GM18520 (cell line): ENCODE measurements around the gene MFN1.
"Not testable (repeated sequence)": the region's sequence is repeated elsewhere in the genome, so short reads cannot be mapped to it uniquely, and the experiment has no call there.

Experiments
- ATAC-seq: cut with Tn5 transposase; IDR thresholded peaks from one replicate; pipeline ENCODE4 v1.9.1; 2021; ENCODE audit not compliant: unreplicated experiment

MFN1 gene

DNA sequence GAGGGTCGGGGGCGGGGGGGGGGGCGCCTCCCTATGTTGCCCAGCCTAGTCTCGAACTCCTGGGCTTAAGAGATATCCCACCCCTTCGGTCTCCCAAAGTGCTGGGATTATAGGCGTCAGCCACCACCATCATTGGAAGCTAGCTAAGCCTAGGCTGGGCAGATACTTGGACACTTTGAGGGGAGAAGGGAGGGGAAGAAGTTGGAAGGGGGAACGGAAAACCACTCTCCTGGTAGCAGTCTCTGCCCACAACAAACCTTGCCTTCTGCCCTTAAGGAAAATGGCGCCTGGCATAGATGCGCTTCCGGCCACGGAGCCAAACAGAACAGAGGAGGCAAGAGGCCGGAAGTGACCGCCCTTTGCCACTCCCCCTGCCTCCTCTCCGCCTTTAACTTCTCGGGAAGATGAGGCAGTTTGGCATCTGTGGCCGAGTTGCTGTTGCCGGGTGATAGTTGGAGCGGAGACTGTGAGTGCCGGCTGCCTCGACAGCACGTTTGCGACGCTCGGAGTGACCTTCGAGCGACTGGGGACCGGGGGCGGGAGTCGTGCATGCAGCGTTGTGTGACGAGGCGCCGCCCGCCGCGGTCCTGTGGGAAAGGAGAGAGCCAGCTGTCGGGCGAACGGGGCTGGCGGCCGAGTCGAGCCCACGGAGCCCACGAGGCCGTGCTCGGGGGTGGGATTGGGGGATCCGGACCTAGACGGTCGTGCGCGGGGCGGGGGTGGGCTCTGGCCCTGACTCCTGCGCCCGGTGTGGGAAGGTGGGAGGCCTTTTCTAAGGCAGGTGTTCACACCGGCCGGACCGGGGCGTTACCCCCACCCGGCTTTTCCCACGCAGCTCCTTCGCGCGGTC is at the start of gene MFN1:
TSS of gene MFN1 (plus strand) at position 365 of the 850 bp plus-strand sequence. CDS start 1,143 bp downstream, outside the sequence.
- ATAC-seq: peak; percentile 90

DNA sequence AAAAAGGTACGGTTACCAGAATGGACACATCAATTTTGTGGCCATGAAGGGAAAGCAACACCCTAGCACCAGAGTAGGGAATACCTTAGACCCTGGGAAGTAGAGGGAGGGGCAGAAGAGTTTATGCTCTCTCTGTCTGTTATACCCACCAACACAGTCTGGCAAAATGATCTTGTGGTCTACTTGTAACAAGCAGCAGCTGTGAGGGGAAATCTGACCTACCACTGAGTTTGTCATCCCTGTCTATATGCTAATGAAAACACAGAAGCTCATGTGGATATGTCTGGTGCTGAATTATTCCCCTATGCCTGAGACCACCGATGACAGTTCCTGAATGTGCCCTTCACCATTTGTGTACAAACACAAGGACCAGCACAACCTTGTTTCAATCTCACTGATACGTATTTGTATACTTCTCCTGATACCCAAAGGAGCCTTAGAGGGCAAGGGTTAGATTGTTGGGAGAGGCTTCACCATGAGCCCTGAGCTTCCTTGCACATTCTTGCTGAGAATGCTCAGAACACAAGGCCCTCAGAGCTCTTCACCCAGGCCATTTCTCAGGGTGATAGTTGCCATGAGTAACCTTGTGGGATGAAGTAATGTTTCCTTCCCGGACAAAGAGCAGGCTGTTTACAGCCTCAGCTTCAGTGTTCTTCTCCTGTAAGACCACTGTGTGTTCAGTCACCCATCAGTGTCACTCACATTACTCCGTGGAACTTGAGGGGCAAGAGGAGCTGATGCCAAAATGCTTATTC is 49.4 kb upstream of the MFN1 start:
- peak; percentile 38 for ATAC-seq

DNA sequence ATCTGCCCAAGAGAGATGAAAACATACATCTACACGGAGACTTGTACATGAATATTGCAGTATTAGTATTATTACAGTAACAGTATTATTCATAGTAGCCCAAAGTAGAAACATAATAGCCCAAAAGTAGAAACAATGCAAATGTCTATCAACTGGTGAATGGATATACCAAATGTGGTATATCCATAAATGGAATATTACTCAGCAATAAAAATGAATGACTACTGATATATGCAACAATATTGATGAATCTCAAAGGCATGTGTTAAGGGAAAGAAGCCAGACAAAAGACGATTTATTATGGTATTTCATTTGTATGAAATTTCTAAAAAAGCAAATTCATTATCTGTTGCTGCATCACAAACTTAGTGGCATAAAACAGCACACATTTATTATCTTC is 48.2 kb upstream of the MFN1 start:
- ATAC-seq: no peak

DNA sequence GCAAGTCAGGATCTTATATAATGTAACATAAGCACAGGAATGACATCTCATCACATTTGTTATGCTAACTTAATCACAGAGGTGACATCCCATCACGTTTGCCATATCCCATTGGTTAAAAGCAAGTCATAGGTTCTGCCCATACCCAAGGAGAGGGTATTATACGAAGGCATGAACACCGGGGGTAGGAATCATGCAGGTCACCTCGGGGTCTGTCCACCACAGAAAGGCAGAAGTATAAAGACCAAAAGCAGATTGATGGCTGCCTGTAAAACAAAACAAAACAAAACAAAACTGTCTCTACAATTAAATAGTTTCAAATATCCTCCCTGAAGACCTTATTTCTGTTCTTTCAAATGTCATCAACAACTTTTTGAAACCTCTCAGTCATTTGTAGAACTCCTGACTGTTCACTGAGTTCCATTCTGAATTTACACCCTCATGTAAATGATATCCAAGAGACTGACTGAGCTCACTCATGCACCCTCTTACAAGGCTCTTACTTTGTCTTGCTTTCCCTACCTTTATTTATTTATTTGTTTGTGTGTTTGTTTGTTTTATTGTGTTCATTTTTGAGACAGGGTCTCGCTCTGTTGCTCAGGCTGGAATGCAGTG is 47.4 kb upstream of the MFN1 start:
- ATAC-seq: no peak

- no peak for ATAC-seq
These were observed 45.9 kb upstream of the MFN1 start for GRCh38 chr3:179301645-179302044.

DNA sequence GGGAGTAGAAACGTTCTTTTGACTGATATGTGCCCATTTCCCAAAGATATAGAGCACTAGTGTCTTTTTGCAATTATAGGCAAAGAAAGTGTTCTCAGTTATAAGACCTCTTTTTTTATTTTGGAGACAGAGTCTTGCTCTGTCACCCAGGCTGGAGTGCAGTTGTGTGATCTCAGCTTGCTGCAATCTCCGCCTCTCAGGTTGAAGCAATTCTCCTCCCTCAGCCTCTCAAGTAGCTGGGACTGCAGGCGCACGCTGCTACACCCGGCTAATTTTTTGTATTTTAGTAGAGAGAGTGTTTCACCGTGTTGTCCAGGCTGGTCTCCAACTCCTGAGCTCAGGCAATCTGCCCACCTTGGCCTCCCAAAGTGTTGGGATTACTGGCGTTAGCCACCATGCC is 45.4 kb upstream of the MFN1 start:
- no peak for ATAC-seq

DNA sequence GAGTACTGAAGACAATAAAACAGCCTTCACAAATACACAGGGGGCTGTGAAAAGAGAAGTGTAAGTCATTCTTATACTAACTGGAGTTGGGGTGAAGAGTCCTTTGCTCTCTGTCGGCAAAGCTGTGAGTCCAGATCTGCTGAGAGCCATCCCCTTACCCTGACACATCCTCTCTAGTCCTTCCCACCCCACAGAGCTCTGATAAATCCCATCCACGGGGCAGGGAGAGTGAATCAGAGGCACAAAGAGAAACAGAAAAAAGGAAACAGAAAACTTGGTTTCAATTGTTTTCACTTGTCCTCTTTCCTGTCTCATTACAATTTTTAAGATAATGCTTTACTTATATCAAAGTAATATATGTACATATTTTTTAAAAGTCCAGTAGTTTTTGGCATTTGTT is 42.9 kb upstream of the MFN1 start:
- no peak for ATAC-seq

GRCh38 chr3:179307362-179307761 is 40.1 kb upstream of the MFN1 start:
- ATAC-seq: not testable (repeated sequence)

GRCh38 chr3:179308001-179308400 is 39.5 kb upstream of the MFN1 start:
- no peak for ATAC-seq

- ATAC-seq: peak; percentile 95
These were observed 38.1 kb upstream of the MFN1 start for GRCh38 chr3:179309225-179310078.

GRCh38 chr3:179318876-179319275 is 28.6 kb upstream of the MFN1 start:
- ATAC-seq: no peak

- no peak for ATAC-seq
These were observed 25.7 kb upstream of the MFN1 start for GRCh38 chr3:179321668-179322285.

GRCh38 chr3:179322286-179323196 is 25.0 kb upstream of the MFN1 start, which contains the start of gene ZNF639:
Gene ZNF639 (plus strand): TSS chr3:179323031. CDS start chr3:179328294, 5,263 bp downstream.
- peak; percentile 74 for ATAC-seq

DNA sequence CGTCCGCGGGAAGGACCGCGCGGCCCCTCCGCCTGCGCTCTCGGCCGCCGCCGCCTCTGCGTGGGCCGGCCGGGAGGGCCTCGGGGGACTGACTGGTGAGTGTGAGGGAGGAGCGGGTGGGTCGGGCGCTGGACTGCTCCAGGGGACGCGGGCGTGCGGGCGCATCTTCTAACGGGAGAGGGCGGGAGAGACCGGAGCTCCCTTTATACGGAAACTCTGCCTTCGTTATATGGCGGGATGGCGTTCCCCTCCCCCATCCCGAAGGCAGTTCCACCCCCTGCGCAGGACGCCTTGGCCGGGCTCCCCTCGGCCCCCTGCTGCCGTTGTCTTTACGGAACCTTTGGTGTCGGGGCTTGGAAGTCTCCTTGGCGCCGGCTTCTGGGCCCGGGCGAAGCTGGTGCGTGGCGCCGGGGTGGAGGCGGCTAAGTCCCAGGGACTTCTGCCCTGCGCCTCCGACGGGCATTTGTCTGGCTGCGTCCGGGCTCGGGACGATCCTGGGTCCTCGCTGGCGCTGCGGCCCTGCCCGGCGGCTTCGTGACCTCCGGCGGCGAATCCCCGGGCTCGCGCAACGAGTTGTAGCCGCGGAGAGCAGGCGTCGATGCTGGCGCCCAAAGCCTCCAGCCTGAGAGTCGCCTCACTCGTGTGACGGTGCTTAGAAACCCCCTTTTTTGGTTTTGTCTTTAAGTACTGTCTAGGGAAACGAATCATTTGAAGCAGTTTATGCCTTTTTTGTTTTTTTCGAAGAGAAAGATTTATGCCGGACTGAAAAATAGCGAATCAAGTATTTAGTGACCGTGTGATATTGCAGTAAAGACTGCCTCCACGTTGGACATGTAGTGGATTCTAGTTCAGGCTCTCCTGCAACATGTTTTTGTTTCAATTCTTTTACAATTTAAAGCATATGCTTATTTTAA is 24.1 kb upstream of the MFN1 start:
- ATAC-seq: peak; percentile 25

GRCh38 chr3:179324270-179324754 is 23.2 kb upstream of the MFN1 start:
- no peak for ATAC-seq

DNA sequence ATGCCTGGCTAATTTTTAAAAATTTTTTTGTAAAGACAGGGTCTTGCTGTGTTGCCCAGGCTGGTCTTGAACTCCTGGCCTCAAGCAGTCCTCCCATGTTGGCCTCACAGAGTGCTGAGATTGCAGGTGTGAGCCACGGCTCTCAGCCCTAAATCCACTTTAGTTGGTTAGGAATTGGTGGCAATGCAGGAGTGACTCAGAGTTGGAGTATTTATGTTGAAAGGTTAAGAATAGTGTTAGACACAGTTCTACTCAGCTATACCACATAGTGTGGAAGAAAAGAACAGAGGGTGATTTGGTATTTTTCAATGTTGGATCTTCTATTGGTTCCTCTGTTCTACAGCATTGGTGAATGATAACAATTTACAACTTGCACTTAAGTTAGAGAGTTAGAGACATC is 17.1 kb upstream of the MFN1 start:
- no peak for ATAC-seq

DNA sequence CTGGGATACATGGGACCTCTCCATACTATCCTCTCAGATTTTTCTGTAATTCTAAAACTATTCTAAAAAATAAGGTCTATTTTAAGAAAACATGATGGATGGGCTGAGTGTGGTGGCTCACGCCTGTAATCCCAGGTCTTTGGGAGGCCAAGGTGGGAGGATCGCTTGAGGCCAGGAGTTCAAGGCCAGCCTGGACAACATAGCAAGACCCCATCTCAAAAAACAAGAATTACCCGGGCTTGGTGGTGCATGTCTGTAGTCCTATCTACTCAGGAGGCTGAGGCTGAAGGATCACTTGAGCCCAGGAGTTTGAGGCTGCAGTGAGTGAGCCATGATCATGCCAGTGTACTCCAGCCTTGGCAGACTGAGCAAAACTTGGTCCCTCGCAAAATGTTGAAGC is 15.3 kb upstream of the MFN1 start:
- no peak for ATAC-seq

DNA sequence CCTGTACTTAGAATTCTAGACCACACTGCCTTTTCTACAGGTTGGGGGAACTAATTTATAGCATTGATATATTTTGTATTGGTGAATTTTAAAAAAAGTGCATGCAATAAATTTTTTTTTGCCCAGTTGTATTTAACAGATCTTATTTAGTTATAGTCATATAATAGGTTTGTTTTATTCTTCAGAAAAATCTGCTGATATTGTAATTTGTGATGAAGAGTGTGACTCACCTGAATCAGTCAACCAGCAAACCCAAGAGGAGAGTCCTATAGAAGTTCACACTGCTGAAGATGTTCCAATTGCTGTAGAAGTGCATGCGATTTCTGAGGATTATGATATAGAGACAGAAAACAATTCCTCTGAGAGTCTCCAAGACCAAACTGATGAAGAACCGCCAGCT is 14.4 kb upstream of the MFN1 start:
- no peak for ATAC-seq
